ENCODE results near the gene EPB41L1. TPM values are rescaled to one million over a fixed set of nuclear protein-coding genes. Genes with fewer than 3 reads are reported as not detected.

The EPB41L1 gene
- total RNA-seq, 1 experiment from 2014 or later = 129 TPM

DNA sequence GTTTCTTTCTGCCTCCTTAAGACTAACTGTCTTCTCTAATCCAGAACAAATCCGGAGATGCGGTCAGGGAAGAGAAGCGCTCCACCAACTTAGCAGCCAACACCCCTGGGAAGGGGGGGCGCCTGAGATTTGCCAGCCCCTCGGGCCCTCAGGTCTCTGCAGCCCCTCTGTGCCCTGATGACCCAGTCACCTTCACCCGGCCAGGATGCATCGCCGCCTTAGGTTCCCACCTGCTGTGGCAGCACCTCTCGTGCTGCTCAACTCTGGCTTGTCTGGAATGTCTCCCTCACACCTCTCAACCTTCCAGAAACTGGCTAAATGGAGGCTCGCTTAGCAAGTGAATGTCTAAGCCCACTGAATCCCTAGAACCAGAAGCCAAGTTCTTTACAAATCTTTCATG, 53.7 kb downstream of the EPB41L1 start:
- POLR2A ChIA-PET = no interaction called here
- TF ChIP-seq, protein P1, sequence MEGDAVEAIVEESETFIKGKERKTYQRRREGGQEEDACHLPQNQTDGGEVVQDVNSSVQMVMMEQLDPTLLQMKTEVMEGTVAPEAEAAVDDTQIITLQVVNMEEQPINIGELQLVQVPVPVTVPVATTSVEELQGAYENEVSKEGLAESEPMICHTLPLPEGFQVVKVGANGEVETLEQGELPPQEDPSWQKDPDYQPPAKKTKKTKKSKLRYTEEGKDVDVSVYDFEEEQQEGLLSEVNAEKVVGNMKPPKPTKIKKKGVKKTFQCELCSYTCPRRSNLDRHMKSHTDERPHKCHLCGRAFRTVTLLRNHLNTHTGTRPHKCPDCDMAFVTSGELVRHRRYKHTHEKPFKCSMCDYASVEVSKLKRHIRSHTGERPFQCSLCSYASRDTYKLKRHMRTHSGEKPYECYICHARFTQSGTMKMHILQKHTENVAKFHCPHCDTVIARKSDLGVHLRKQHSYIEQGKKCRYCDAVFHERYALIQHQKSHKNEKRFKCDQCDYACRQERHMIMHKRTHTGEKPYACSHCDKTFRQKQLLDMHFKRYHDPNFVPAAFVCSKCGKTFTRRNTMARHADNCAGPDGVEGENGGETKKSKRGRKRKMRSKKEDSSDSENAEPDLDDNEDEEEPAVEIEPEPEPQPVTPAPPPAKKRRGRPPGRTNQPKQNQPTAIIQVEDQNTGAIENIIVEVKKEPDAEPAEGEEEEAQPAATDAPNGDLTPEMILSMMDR (IDR thresholded peaks at IDR 0.05; ENCODE audit: insufficient read depth in 1 of 2, low read depth in 1 of 2, low read length in 1 of 2, severe bottlenecking in 1 of 2, unreplicated experiment in 1 of 2) = no peak
- no TSS peak for BruUV-seq (replicated peaks)

DNA sequence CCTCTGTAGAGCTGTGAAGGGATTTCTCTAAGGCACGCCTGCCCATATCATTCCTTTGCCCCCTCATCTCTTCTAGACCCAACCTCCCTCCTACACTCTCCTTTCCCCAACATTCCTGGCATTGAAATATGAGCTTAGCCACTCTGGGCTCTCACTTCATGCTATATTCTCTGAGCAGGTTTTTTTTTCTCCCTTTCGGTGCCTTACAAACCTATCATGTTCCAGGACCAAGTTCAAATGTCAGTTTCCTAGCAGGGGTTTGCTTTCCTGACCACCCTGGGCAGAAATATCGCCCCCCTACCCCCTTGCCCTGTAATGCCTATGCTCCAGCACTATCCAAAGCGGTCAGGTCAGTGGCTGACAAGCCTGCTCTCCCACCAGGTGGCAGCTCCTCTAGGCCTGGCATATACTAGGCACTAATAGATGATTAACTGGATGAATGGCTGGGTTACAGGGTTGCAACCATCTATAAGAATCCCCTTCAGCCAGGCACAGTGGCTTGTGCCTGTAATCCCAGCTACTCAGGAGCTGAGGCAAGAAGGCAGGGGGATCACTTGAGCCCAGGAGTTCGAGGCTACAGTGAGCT, 56.0 kb downstream of the EPB41L1 start:
- DNase-seq = no peak
- ChIA-PET CTCF (interaction anchor here (0.6 to 1.2 kb wide), 4 partner anchors 11 to 543 kb away, joined by 3 to 7 read pairs (median 4); no protein-coding TSS in a partner anchor), POLR2A (no interaction called here)
- Mint-ChIP-seq H3K27ac (ENCODE audit: unreplicated experiment) (no peak overlapping the region), H3K27me3 (ENCODE audit: insufficient read depth, unreplicated experiment) (no peaks in the 10 kb centered on the region), H3K9me3 (ENCODE audit: unreplicated experiment) (no peaks in the 10 kb centered on the region), H3K36me3 (ENCODE audit: insufficient read depth, unreplicated experiment) (peaks cover 26% of the 10 kb centered on the region), H3K4me1 (ENCODE audit: low read depth, unreplicated experiment) (no peaks in the 10 kb centered on the region), H3K4me3 (ENCODE audit: unreplicated experiment) (no peak overlapping the region)
- Histone ChIP-seq H3K4me1 (no peaks in the 10 kb centered on the region), H3K9me3 (no peaks in the 10 kb centered on the region), H3K27me3 (replicated peaks; ENCODE audit: control insufficient read depth, insufficient read depth, low read length) (no peaks in the 10 kb centered on the region), H3K36me3 (ENCODE audit: control insufficient read depth, insufficient read depth, low read length) (peaks cover 2% of the 10 kb centered on the region; the same call in 1 of the 2 replicates), H3K4me3 (ENCODE audit: low read depth, low read length) (no peak overlapping the region)
- BruUV-seq (replicated peaks) = no TSS peak
- TF ChIP-seq, protein P1 (IDR thresholded peaks at IDR 0.05; ENCODE audit: insufficient read depth in 1 of 2, low read depth in 1 of 2, low read length in 1 of 2, severe bottlenecking in 1 of 2, unreplicated experiment in 1 of 2) = no peak
- intact Hi-C loops (cut with micrococcal nuclease; ENCODE audit: unreplicated experiment) = no loop called here

More for the DNA sequence above, 53.7 kb downstream of the EPB41L1 start:
- Mint-ChIP-seq H3K27me3 (ENCODE audit: insufficient read depth, unreplicated experiment) (no peaks in the 10 kb centered on the region), H3K4me1 (ENCODE audit: low read depth, unreplicated experiment) (no peaks in the 10 kb centered on the region), H3K27ac (ENCODE audit: unreplicated experiment) (no peak overlapping the region), H3K36me3 (ENCODE audit: insufficient read depth, unreplicated experiment) (peaks cover 38% of the 10 kb centered on the region), H3K4me3 (ENCODE audit: unreplicated experiment) (no peak overlapping the region), H3K9me3 (ENCODE audit: unreplicated experiment) (no peaks in the 10 kb centered on the region)
- no peaks in the 10 kb centered on the region for H3K9me3 ChIP-seq
- no peak for DNase-seq
- no peaks in the 10 kb centered on the region for H3K4me1 ChIP-seq
- no peaks in the 10 kb centered on the region for H3K27me3 ChIP-seq (replicated peaks; ENCODE audit: control insufficient read depth, insufficient read depth, low read length)
- CTCF ChIA-PET = interaction anchor here (1.4 kb wide), 1 partner anchor 231 kb away, joined by 3 read pairs; no protein-coding TSS in a partner anchor
- intact Hi-C loops (cut with micrococcal nuclease; ENCODE audit: unreplicated experiment) = no loop called here
- H3K4me3 ChIP-seq (ENCODE audit: low read depth, low read length) = no peak overlapping the region
- H3K36me3 ChIP-seq (ENCODE audit: control insufficient read depth, insufficient read depth, low read length) = 0 out of 2 replicates have a peak, but pooled peaks cover 2% of the 10 kb centered on the region

DNA sequence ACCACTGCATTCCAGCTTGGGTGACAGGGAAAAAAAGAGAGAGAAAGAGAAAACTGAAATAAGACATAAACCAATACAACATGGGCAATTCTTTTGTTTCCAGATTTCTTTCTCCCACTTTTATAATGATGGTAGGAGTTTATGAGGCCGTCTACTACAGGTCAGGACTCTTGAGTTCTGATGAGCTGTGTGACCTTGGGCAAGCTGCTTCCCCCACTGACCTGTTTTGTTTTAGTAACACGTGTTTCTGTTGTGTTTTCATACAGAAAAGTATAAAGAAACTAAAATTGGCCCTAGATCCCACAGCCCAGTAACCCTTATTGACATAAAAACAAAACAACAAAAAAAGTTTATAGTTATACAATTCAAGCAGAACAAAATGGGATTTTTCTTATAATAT, 58.8 kb downstream of the EPB41L1 start:
- H3K9me3 Mint-ChIP-seq (ENCODE audit: unreplicated experiment) = no peaks in the 10 kb centered on the region
- Histone ChIP-seq H3K4me3 (ENCODE audit: low read depth, low read length) (no peak overlapping the region), H3K27me3 (replicated peaks; ENCODE audit: control insufficient read depth, insufficient read depth, low read length) (no peaks in the 10 kb centered on the region), H3K4me1 (no peaks in the 10 kb centered on the region), H3K36me3 (ENCODE audit: control insufficient read depth, insufficient read depth, low read length) (peaks cover 2% of the 10 kb centered on the region; the same call in 1 of the 2 replicates), H3K9me3 (no peaks in the 10 kb centered on the region)
- H3K27ac Mint-ChIP-seq (ENCODE audit: unreplicated experiment) = no peak overlapping the region
- H3K4me3 Mint-ChIP-seq (ENCODE audit: unreplicated experiment) = no peak overlapping the region
- intact Hi-C loops (cut with micrococcal nuclease; ENCODE audit: unreplicated experiment) = no loop called here
- POLR2A ChIA-PET = no interaction called here
- H3K4me1 Mint-ChIP-seq (ENCODE audit: low read depth, unreplicated experiment) = peaks cover 5% of the 10 kb centered on the region
- no peak for DNase-seq
- CTCF ChIA-PET = interaction anchor here (1.3 to 2.5 kb wide), 3 partner anchors 11 to 226 kb away, joined by 4 to 14 read pairs (median 8); no protein-coding TSS in a partner anchor
- no TSS peak for BruUV-seq (replicated peaks)
- TF ChIP-seq, protein P1 (IDR thresholded peaks at IDR 0.05; ENCODE audit: insufficient read depth in 1 of 2, low read depth in 1 of 2, low read length in 1 of 2, severe bottlenecking in 1 of 2, unreplicated experiment in 1 of 2) = no peak
- no peaks in the 10 kb centered on the region for H3K27me3 Mint-ChIP-seq (ENCODE audit: insufficient read depth, unreplicated experiment)
- H3K36me3 Mint-ChIP-seq (ENCODE audit: insufficient read depth, unreplicated experiment) = peaks cover 19% of the 10 kb centered on the region
